CD4-positive, alpha-beta T cell treated with Interleukin-4 for 4 hours (primary cell): ENCODE data around the gene ALG13.
"Not testable (repeated sequence)": the region's sequence is repeated elsewhere in the genome, so short reads cannot be mapped to it uniquely, and the experiment has no call there.

Source experiments
- DNase-seq: peaks from one replicate; pipeline ENCODE4 v3.0.0-alpha.2; 2020

The ALG13 gene

DNA sequence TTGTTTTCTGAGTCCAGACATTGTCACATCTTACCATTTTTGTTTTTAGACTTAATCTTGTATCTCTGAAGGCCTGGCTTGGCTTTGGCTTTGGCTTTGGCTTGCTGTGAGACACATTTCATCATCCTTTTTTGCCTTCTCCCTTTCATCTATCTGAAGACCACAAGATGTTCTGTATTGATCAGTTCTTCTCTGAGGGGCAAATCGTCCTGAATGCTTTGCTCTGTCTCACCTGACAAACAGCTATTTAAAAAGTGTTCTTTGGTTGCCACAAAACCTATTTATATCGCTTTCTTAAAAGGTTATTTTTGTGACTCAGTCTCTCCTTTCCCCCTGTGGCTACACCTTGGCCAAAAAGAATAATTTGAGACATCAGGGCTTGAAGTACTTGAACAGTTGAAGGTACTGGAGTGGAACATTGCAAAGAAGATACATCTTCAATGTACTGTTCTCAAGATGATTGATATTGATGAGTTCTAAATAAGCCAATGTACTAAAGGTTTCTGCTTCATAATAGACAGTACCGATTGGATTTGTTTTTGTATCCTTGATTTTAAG is 80.7 kb downstream of the ALG13 start:
- no peak for DNase-seq

DNA sequence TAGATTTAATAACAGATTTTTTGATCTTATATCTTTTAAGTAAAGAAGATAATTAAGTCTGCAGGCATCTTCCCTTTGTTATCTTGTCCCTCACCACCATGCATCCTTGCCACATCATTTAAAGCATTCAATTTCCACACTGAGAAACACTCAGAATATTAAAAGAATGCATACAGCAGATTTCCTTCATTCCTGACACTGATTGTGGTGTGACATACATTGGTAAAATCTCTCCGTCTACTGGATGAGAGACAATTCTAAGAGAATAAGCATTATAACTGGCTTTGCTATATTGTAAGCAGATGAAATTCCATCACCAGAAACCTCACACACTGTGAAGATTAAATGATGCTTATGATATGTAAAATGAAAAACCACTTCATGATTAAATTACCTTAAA is 97.6 kb downstream of the ALG13 start:
- DNase-seq: no peak

DNA sequence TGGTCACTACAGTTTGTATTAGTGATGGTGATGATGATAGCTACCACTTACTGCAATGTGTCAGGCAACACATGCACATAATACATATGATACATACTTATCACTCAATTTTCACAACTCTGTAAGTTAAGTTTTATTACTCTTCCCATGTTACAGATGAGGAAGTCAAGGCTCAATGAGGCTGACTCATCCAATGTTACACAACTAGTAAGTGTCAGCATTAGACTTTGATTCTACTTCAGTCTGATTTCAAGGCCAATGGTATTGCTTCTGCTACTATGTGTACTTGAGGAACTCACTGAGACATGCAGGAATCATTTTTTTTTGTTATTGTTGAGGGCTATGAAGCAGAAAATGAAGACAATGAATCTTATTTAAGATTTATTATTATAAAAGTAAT is 98.6 kb downstream of the ALG13 start:
- DNase-seq: no peak

DNA sequence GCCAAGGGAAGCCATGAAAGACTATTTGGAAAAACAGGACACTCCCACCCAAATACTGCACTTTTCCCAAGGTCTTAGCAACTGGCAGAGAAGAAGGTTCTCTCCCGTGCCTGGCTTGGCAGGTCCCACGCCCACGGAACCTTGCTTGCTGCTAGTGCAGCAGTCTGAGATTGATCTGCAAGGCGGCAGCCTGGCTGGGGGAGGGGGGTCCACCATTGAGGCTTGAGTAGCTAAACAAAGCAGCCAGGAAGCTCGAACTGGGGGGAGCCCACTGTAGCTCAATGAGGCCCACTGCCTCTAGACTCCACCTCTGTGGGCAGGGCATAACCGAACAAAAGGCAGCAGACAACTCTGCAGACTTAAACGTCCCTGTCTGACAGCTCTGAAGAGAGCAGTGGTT is 103.7 kb downstream of the ALG13 start:
- no peak for DNase-seq

DNA sequence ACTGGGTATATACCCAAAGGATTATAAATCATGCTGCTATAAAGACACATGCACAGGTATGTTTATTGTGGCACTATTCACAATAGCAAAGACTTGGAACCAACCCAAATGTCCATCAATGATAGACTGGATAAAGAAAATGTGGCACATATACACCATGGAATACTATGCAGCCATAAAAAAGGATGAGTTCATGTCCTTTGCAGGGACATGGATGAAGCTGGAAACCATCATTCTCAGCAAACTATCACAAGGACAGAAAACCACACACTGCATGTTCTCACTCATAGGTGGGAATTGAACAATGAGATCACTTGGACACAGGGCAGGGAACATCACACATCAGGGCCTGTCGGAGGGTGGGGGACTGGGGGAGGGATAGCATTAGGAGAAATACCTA is 109.1 kb downstream of the ALG13 start:
- not testable (repeated sequence) for DNase-seq
